GM18909 (cell line): ENCODE data around the gene SRRM4.

Experiments used
- ATAC-seq: cut with Tn5 transposase; IDR thresholded peaks from one replicate; pipeline ENCODE4 v1.9.1; 2021; ENCODE audit warnings: mild to moderate bottlenecking; ENCODE audit not compliant: unreplicated experiment, poor library complexity

The SRRM4 gene

GRCh38 chr12:119181944-119182343 is 200.6 kb downstream of the SRRM4 start:
- ATAC-seq = no peak

- ATAC-seq = no peak
Measured at GRCh38 chr12:119182701-119183493, 201.6 kb downstream of the SRRM4 start.

GRCh38 chr12:119183942-119184695 is 202.8 kb downstream of the SRRM4 start:
- ATAC-seq = no peak

- ATAC-seq = no peak
Measured at GRCh38 chr12:119195256-119195655, 213.9 kb downstream of the SRRM4 start.

GRCh38 chr12:119198440-119198839 is 217.1 kb downstream of the SRRM4 start:
- no peak for ATAC-seq

- no peak for ATAC-seq
Measured at GRCh38 chr12:119200601-119201000, 219.3 kb downstream of the SRRM4 start.

- no peak for ATAC-seq
Measured at GRCh38 chr12:119201789-119202543, 220.6 kb downstream of the SRRM4 start.

GRCh38 chr12:119202544-119202943 is 221.2 kb downstream of the SRRM4 start:
- ATAC-seq = no peak

GRCh38 chr12:119204131-119204530 is 222.8 kb downstream of the SRRM4 start:
- ATAC-seq = no peak

- no peak for ATAC-seq
Measured at GRCh38 chr12:119204671-119205285, 223.4 kb downstream of the SRRM4 start.

- ATAC-seq = no peak
Measured at GRCh38 chr12:119206348-119207062, 225.2 kb downstream of the SRRM4 start.

- no peak for ATAC-seq
Measured at GRCh38 chr12:119207063-119207560, 225.8 kb downstream of the SRRM4 start.

- ATAC-seq = no peak
Measured at GRCh38 chr12:119208626-119209061, 227.3 kb downstream of the SRRM4 start.

GRCh38 chr12:119211884-119212283 is 230.5 kb downstream of the SRRM4 start:
- ATAC-seq = no peak
